Amniotic stem cell (primary cell): ENCODE measurements around the gene SLC25A42.
"Not testable (repeated sequence)": the region's sequence is repeated elsewhere in the genome, so short reads cannot be mapped to it uniquely, and the experiment has no call there.

Experiments used
- DNase-seq: peaks from one replicate; lab custom pipeline; 2025; lab: John Stamatoyannopoulos, UW

Gene SLC25A42

GRCh38 chr19:19063183-19064097 lies at the start of gene SLC25A42:
TSS of gene SLC25A42 (plus strand) at chr19:19063994. CDS start at chr19:19096125, 32,131 bp downstream.
- DNase-seq, result peak; percentile 99

- no peak for DNase-seq
Measured at GRCh38 chr19:19021115-19021514, 42.7 kb upstream of the SLC25A42 start.

GRCh38 chr19:19022380-19022961 lies 41.3 kb upstream of the SLC25A42 start:
- DNase-seq, result no peak

GRCh38 chr19:19023376-19023775 lies 40.4 kb upstream of the SLC25A42 start:
- DNase-seq, result not testable (repeated sequence)

GRCh38 chr19:19025861-19026260 lies 37.9 kb upstream of the SLC25A42 start:
- no peak for DNase-seq

GRCh38 chr19:19026299-19026971 lies 37.4 kb upstream of the SLC25A42 start:
- DNase-seq, result no peak

- no peak for DNase-seq
Measured at GRCh38 chr19:19027228-19027627, 36.6 kb upstream of the SLC25A42 start.

GRCh38 chr19:19028526-19028925 lies 35.3 kb upstream of the SLC25A42 start:
- DNase-seq, result no peak

- no peak for DNase-seq
Measured at GRCh38 chr19:19031891-19032290, 31.9 kb upstream of the SLC25A42 start.

GRCh38 chr19:19032420-19033175 lies 31.2 kb upstream of the SLC25A42 start:
- DNase-seq, result no peak

- DNase-seq, result no peak
Measured at GRCh38 chr19:19033176-19033425, 30.7 kb upstream of the SLC25A42 start.

- peak; percentile 51 for DNase-seq
Measured at GRCh38 chr19:19033426-19034203, 30.2 kb upstream of the SLC25A42 start, which contains the start of the genes ARMC6 and SUGP2. TSS of gene ARMC6 (plus strand) at chr19:19033603. CDS start at chr19:19034210, 607 bp downstream. TSS of gene SUGP2 (minus strand) at chr19:19033517. CDS start at chr19:19031071, 2,446 bp downstream.

- DNase-seq, result peak; percentile 15
Measured at GRCh38 chr19:19034204-19034624, 29.6 kb upstream of the SLC25A42 start.

GRCh38 chr19:19039901-19040300 lies 23.9 kb upstream of the SLC25A42 start:
- no peak for DNase-seq

GRCh38 chr19:19040417-19040816 lies 23.4 kb upstream of the SLC25A42 start:
- DNase-seq, result no peak

GRCh38 chr19:19042732-19043280 lies 21.0 kb upstream of the SLC25A42 start:
- DNase-seq, result no peak

GRCh38 chr19:19043481-19043880 lies 20.3 kb upstream of the SLC25A42 start:
- DNase-seq, result no peak

- DNase-seq, result no peak
Measured at GRCh38 chr19:19043881-19044280, 19.9 kb upstream of the SLC25A42 start.

- DNase-seq, result no peak
Measured at GRCh38 chr19:19049406-19049805, 14.4 kb upstream of the SLC25A42 start.

- DNase-seq, result no peak
Measured at GRCh38 chr19:19050104-19050503, 13.7 kb upstream of the SLC25A42 start.

GRCh38 chr19:19050731-19051130 lies 13.1 kb upstream of the SLC25A42 start:
- DNase-seq, result no peak
